ENCODE results near the gene DUSP16. TPM values are rescaled to one million over a fixed set of nuclear protein-coding genes. Genes with fewer than 3 reads are reported as not detected.

The DUSP16 gene
- total RNA-seq, 2 experiments from 2014 or later, result 37.1 to 39.4 TPM

DNA sequence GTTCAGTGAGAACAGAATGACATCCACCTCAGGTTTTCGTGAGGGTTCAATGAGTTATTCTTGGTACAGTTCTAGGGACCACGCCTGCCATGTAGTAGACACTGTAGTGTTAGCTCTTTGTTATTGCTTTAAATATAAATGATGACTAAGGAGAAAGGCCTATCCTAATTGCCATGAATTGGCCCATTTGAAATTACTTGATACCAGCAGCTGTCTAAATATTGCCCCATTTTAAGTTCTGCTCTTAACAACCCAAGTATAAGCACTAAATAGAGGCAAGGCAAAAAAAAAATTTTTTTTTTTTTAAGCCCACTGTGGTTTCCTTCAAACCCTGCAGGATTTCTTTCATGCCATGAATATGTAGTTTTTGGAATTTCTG is 121.2 kb downstream of the DUSP16 start:
- ChIA-PET CTCF (interaction anchor here (0.6 to 3.8 kb wide), 12 partner anchors 11 to 758 kb away, joined by 3 to 20 read pairs (median 4); no protein-coding TSS in a partner anchor), POLR2A (interaction anchor here (0.8 to 3.7 kb wide), 10 partner anchors 10 to 284 kb away, joined by 3 to 16 read pairs (median 8); no protein-coding TSS in a partner anchor)

- ChIA-PET CTCF (interaction anchor here (0.6 to 3.8 kb wide), 8 partner anchors 11 to 759 kb away, joined by 3 to 20 read pairs (median 3); no protein-coding TSS in a partner anchor), POLR2A (interaction anchor here (1.5 to 3.7 kb wide), 5 partner anchors 9 to 42 kb away, joined by 5 to 15 read pairs (median 13); no protein-coding TSS in a partner anchor)
Measured at GRCh38 chr12:12440784-12441428, 121.8 kb downstream of the DUSP16 start.

GRCh38 chr12:12439636-12440035 is 123.0 kb downstream of the DUSP16 start:
- POLR2A ChIA-PET, result interaction anchor here (2.0 to 3.7 kb wide), 2 partner anchors 22 to 82 kb away, joined by 5 to 15 read pairs; partner anchors contain the start of gene BORCS5
- CTCF ChIA-PET, result interaction anchor here (2.0 to 3.8 kb wide), 2 partner anchors 17 to 36 kb away, joined by 7 to 20 read pairs; no protein-coding TSS in a partner anchor

DNA sequence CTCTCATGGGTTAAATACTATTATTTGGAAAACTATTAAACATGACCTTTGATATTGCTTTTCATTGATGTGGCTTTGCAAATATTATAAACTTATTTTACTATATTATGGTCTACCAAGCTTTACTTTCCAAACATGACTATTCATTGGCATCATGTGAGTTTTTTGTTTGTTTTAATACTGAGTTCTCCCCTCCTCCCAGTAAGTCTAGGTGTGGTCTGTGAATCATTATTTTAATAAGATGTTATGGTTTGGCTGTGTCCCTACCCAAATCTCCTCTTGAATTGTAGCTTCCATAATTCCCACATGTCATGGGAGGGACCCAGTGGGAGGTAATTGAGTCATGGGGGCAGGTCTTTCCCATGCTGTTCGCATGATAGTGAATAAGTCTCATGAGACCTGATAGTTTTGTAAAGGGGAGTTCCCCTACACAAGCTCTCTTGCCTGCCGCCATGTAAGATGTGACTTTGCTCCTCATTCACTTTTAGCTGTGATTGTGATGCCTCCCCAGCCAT is 125.8 kb downstream of the DUSP16 start:
- POLR2A ChIA-PET, result no interaction called here
- CTCF ChIA-PET, result no interaction called here

DNA sequence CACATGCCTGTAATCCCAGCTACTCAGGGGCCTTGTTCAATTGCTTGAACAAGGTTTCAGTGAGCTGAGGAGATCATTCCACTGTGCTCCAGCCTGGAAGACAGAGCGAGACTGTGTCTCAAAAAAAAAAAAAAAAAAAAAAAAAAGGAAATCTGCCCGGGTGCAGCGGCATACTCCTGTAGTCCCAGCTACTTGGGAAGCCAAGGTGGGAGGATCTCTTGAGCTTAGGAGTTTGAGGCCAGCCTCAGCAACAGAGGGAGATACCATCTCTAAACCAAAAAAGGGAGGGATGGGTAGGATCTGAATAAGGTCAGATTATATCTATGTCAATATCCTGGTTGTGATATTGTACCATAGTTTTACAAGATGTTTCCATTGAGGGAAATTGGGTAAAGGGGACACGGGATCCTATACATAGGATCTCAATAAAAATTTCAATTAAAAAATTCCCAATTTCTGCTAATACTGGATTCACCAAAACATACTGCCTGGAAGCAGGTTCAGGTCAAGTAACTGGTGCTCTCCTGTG is 129.4 kb downstream of the DUSP16 start:
- POLR2A ChIA-PET, result no interaction called here
- CTCF ChIA-PET, result interaction anchor here (1.2 kb wide), 1 partner anchor 11 kb away, joined by 5 read pairs; no protein-coding TSS in a partner anchor

DNA sequence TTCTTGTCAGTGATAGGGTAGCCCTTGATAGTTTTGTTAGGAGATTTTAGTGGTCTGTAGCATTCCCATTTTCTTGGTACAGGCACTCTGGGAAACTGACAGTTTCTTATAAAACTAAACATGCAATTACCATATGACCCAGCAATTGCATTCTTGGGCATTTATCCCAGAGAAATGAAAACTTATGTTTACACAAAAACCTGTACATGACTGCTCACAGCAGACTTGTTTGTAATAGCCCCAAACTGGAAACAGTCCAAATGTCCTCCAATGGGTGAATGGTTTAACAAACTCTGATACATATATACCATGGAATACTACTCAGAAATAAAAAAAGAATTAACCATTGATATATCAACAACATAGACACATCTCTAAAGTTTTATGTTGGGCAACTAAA is 130.3 kb downstream of the DUSP16 start:
- POLR2A ChIA-PET, result no interaction called here
- CTCF ChIA-PET, result interaction anchor here (1.2 kb wide), 1 partner anchor 10 kb away, joined by 5 read pairs; no protein-coding TSS in a partner anchor

- ChIA-PET CTCF (no interaction called here), POLR2A (interaction anchor here (0.7 kb wide), 1 partner anchor 45 kb away, joined by 5 read pairs; no protein-coding TSS in a partner anchor)
Measured at GRCh38 chr12:12428961-12429657, 133.6 kb downstream of the DUSP16 start.

- CTCF ChIA-PET, result interaction anchor here (1.2 kb wide), 1 partner anchor 14 kb away, joined by 4 read pairs; no protein-coding TSS in a partner anchor
- POLR2A ChIA-PET, result no interaction called here
Measured at GRCh38 chr12:12428047-12428446, 134.6 kb downstream of the DUSP16 start.

GRCh38 chr12:12427568-12427967 is 135.1 kb downstream of the DUSP16 start:
- CTCF ChIA-PET, result interaction anchor here (0.5 to 1.2 kb wide), 2 partner anchors 11 to 15 kb away, joined by 4 read pairs; no protein-coding TSS in a partner anchor
- POLR2A ChIA-PET, result interaction anchor here (0.7 kb wide), 1 partner anchor 1965 kb away, joined by 11 read pairs; no protein-coding TSS in a partner anchor

- POLR2A ChIA-PET, result no interaction called here
- CTCF ChIA-PET, result no interaction called here
Measured at GRCh38 chr12:12425616-12426015, 137.0 kb downstream of the DUSP16 start.

- CTCF ChIA-PET, result no interaction called here
- POLR2A ChIA-PET, result no interaction called here
Measured at GRCh38 chr12:12425001-12425400, 137.7 kb downstream of the DUSP16 start.

Other genes with a start within 250 kb of the DUSP16 start
- under 1 TPM; 0.23 to 0.34 TPM for gene MANSC1, start 212.6 kb downstream of the DUSP16 start, total RNA-seq
- 10 to 100 TPM; 41.1 to 43.3 TPM for gene BORCS5, start 205.8 kb downstream of the DUSP16 start, total RNA-seq
- 10 to 100 TPM; 20.2 to 20.5 TPM for gene CREBL2, start 49.0 kb upstream of the DUSP16 start, total RNA-seq
- 10 to 100 TPM in 1 of 2 experiments, 1 to 10 TPM in 1; 10.0 to 10.6 TPM for gene GPR19, start 133.3 kb upstream of the DUSP16 start, total RNA-seq
- 10 to 100 TPM; 33.5 to 33.8 TPM for gene CDKN1B, start 154.5 kb upstream of the DUSP16 start, total RNA-seq
- 1 to 10 TPM; 2.6 to 2.7 TPM for gene APOLD1, start 222.8 kb upstream of the DUSP16 start, total RNA-seq

Measured in activated CD8-positive, alpha-beta memory T cell treated with anti-CD3 and anti-CD28 coated beads for 36 hours (primary cell).